Measurements from ENCODE around the gene AP1G1.
"Not testable (repeated sequence)": the region's sequence is repeated elsewhere in the genome, so short reads cannot be mapped to it uniquely, and the experiment has no call there.

Gene AP1G1

GRCh38 chr16:71707199-71707598, 101.4 kb downstream of the AP1G1 start:
- DNase-seq (ENCODE audit: extremely low read depth in 1 of 2, low read depth in 1 of 2) = no peak

GRCh38 chr16:71706046-71706445, 102.6 kb downstream of the AP1G1 start:
- DNase-seq (ENCODE audit: extremely low read depth in 1 of 2, low read depth in 1 of 2) = no peak

- no peak for DNase-seq (ENCODE audit: extremely low read depth in 1 of 2, low read depth in 1 of 2)
These were observed 105.3 kb downstream of the AP1G1 start for GRCh38 chr16:71703333-71703732.

- DNase-seq (ENCODE audit: extremely low read depth in 1 of 2, low read depth in 1 of 2) = no peak
These were observed 107.8 kb downstream of the AP1G1 start for GRCh38 chr16:71700831-71701230.

GRCh38 chr16:71698491-71698890, 110.1 kb downstream of the AP1G1 start:
- no peak for DNase-seq (ENCODE audit: extremely low read depth in 1 of 2, low read depth in 1 of 2)

- no peak for DNase-seq (ENCODE audit: extremely low read depth in 1 of 2, low read depth in 1 of 2)
These were observed 115.5 kb downstream of the AP1G1 start for GRCh38 chr16:71693164-71693563.

- no peak for DNase-seq (ENCODE audit: extremely low read depth in 1 of 2, low read depth in 1 of 2)
These were observed 118.7 kb downstream of the AP1G1 start for GRCh38 chr16:71689901-71690300.

- DNase-seq (ENCODE audit: extremely low read depth in 1 of 2, low read depth in 1 of 2) = no peak
These were observed 120.8 kb downstream of the AP1G1 start for GRCh38 chr16:71687861-71688260.

GRCh38 chr16:71684280-71684679, 124.4 kb downstream of the AP1G1 start:
- DNase-seq (ENCODE audit: extremely low read depth in 1 of 2, low read depth in 1 of 2) = not testable (repeated sequence)

- no peak for DNase-seq (ENCODE audit: extremely low read depth in 1 of 2, low read depth in 1 of 2)
These were observed 127.3 kb downstream of the AP1G1 start for GRCh38 chr16:71681360-71681759.

Measured in stimulated activated CD8-positive, alpha-beta memory T cell treated with anti-CD3 and anti-CD28 coated beads, Interleukin-7, amount 100 ng/mL, for 48 hours (primary cell).